ENCODE measurements around the gene TESK2. TPM values are rescaled to one million over a fixed set of nuclear protein-coding genes. Genes with fewer than 3 reads are reported as not detected.

Gene TESK2
- total RNA-seq, 1 experiment from 2014 or later, result 5.0 TPM

GRCh38 chr1:45344499-45344898 lies 146.5 kb downstream of the TESK2 start:
- Histone ChIP-seq H3K9me2 (ENCODE audit: insufficient read depth) (no peaks in the 10 kb centered on the region), H3K27me3 (ENCODE audit: insufficient read depth, low read length) (no peaks in the 10 kb centered on the region), H3K4me2 (ENCODE audit: low read length) (no peak overlapping the region), H3K9me3 (ENCODE audit: control insufficient read depth in 1 of 2, insufficient read depth in 1 of 2, low read depth in 1 of 2, low read length in 2 of 2) (no peaks in the 10 kb centered on the region), H3K27ac (ENCODE audit: low read depth, low read length) (no peak overlapping the region), H3K4me3 (replicated peaks in 1 of 2; ENCODE audit: low read depth in 1 of 2, low read length in 2 of 2) (no peak overlapping the region), H2AFZ (ENCODE audit: low read depth, low read length, poor library complexity, severe bottlenecking) (no peak overlapping the region), H3K9ac (ENCODE audit: low read length) (no peak overlapping the region), H3K36me3 (ENCODE audit: control insufficient read depth in 1 of 2, insufficient read depth in 2 of 2, low read length in 2 of 2) (peaks cover 15 to 35% of the 10 kb centered on the region in 2 experiments; a peak in 2 of 4 replicates), H3K79me2 (ENCODE audit: insufficient read depth, low read length) (peaks cover 34% of the 10 kb centered on the region), H4K20me1 (ENCODE audit: insufficient read depth) (no peaks in the 10 kb centered on the region), H3K4me1 (ENCODE audit: control insufficient read depth in 1 of 2, insufficient read depth in 2 of 2, low read length in 2 of 2) (peaks cover 22 to 42% of the 10 kb centered on the region in 2 experiments)
- no peak for DNase-seq (ENCODE audit: low read depth, low spot score)
- POLR2A ChIA-PET, result no interaction called here
- no peak for TF ChIP-seq JUND (IDR thresholded peaks at IDR 0.05)
- no peak for TF ChIP-seq ZNF274 (IDR thresholded peaks at IDR 0.05; ENCODE audit: low read depth, low read length)
- no peak for TF ChIP-seq ELF1 (IDR thresholded peaks at IDR 0.05; ENCODE audit: borderline replicate concordance, low read depth)
- TF ChIP-seq RAD21 (IDR thresholded peaks at IDR 0.05; ENCODE audit: low read depth), result no peak
- TF ChIP-seq ATF3 (IDR thresholded peaks at IDR 0.05), result no peak
- no peak; the same call in 1 of the 2 replicates for TF ChIP-seq POLR2AphosphoS5 (IDR thresholded peaks at IDR 0.05; ENCODE audit: low read depth, low read length)
- TF ChIP-seq POLR2A (IDR thresholded peaks at IDR 0.05; ENCODE audit: borderline replicate concordance, extremely low read depth, insufficient read depth, insufficient read length), result no peak
- TF ChIP-seq EZH2 (IDR thresholded peaks at IDR 0.05), result no peak
- no peak for TF ChIP-seq ZBTB33 (IDR thresholded peaks at IDR 0.05; ENCODE audit: extremely low read depth, insufficient replicate concordance, low read length)
- no peak for TF ChIP-seq SIN3A (IDR thresholded peaks at IDR 0.05; ENCODE audit: low read depth)
- no peak for TF ChIP-seq MAX (IDR thresholded peaks at IDR 0.05)
- TF ChIP-seq REST (IDR thresholded peaks at IDR 0.05; ENCODE audit: low read depth), result no peak
- TF ChIP-seq FOSL1 (IDR thresholded peaks at IDR 0.05; ENCODE audit: low read depth), result no peak
- TF ChIP-seq CBX3 (IDR thresholded peaks at IDR 0.05; ENCODE audit: low read depth), result no peak
- no peak for TF ChIP-seq CTCF (IDR thresholded peaks at IDR 0.05 in 2 of 3, conservative IDR thresholded peaks at IDR 0.05 in 1 of 3; ENCODE audit: borderline replicate concordance in 1 of 3, insufficient read depth in 1 of 3, low read depth in 2 of 3, low read length in 2 of 3)
- no peak for TF ChIP-seq YY1 (IDR thresholded peaks at IDR 0.05; ENCODE audit: extremely low read depth, insufficient replicate concordance, low read depth, low read length)
- no peak for TF ChIP-seq CEBPB (IDR thresholded peaks at IDR 0.05; ENCODE audit: low read depth)
- intact Hi-C loops (cut with micrococcal nuclease), result loop anchor here (5.0 kb wide), 2 partner anchors 228 to 332 kb away; partner anchors contain the start of genes HECTD3 and UROD
- ATAC-seq, result no peak
- RAD21 ChIA-PET (ENCODE audit: low non-redundant PET in 1 of 2, low total read pairs in 2 of 2, uncharacterized antibody in 2 of 2, unreplicated experiment in 2 of 2), result no interaction called here
- CTCF ChIA-PET, result no interaction called here
- BruUV-seq (replicated peaks), result no TSS peak
